GM12878 (cell line): ENCODE measurements around the gene KPTN. TPM values are rescaled to one million over a fixed set of nuclear protein-coding genes. Genes with fewer than 3 reads are reported as not detected.

Experiments used
- ATAC-seq: fragments of 200-7000 bp; cut with Tn5 transposase; 3 replicates; pipeline ENCODE4 v1.9.1; 2020; ENCODE audit warnings: mild to moderate bottlenecking, moderate library complexity
- BruUV-seq: library from RNA; stranded (reverse); fragments of 400-500 nt; replicated peaks from 2 replicates; lab custom pipeline; 2021; lab: Mats Ljungman, UMichigan
- CTCF ChIA-PET: fragments of 300-600 bp; sonication (Branson Sonifier 250); formaldehyde crosslinking; extraction: SDS; loops from one replicate; lab custom pipeline; 2021; ENCODE audit warnings: inconsistent platforms; lab: Yijun Ruan, JAX
- POLR2A ChIA-PET: fragments of 350-600 bp; formaldehyde crosslinking; extraction: SDS; loops from one replicate; lab custom pipeline; 2021; ENCODE audit warnings: inconsistent platforms; lab: Charles Lee
- RAD21 ChIA-PET: fragments of 300-600 bp; sonication (Branson Sonifier 250); formaldehyde crosslinking; loops from one replicate; lab custom pipeline; 2023; ENCODE audit warnings: antibody characterized with exemption; ENCODE audit not compliant: unreplicated experiment; lab: Charles Lee
- SMC1A ChIA-PET: fragments of 300-600 bp; sonication (Branson Sonifier 250); formaldehyde crosslinking; loops from one replicate; lab custom pipeline; 2023; ENCODE audit not compliant: unreplicated experiment, uncharacterized antibody; lab: Charles Lee
- DNase-seq: peaks from one replicate; pipeline ENCODE4 v3.0.0-alpha.2; 2011; ENCODE audit warnings: low read depth, low spot score
- FAIRE-seq: peaks from 3 replicates; lab custom pipeline; 2011; peaks lifted over from hg19 to GRCh38; lab: Jason Lieb, UNC
- H2AFZ ChIP-seq: 2 replicates; pipeline ENCODE4 v1.6.0; 2011; ENCODE audit warnings: low read depth, low read length, control low read depth; ENCODE audit not compliant: control insufficient read depth
- H3K27ac ChIP-seq: 2 replicates; pipeline ENCODE4 v1.5.1; 2011; ENCODE audit warnings: control low read depth; ENCODE audit not compliant: control insufficient read depth, insufficient read depth
- H3K27me3 ChIP-seq, 2 experiments: replicated peaks in 1 of 2; 2 replicates each; pipeline versions ENCODE4 v1.6.0 to v1.6.1; 2011; ENCODE audit warnings: low read length in 1 of 2; ENCODE audit not compliant: control insufficient read depth in 2 of 2, insufficient read depth in 2 of 2
- H3K36me3 ChIP-seq, 2 experiments: 2 replicates each; pipeline ENCODE4 v1.5.1; 2011; ENCODE audit warnings: low read length in 1 of 2; ENCODE audit not compliant: control insufficient read depth in 2 of 2, insufficient read depth in 2 of 2
- H3K4me1 ChIP-seq: 2 replicates; pipeline ENCODE4 v1.6.1; 2011; ENCODE audit warnings: mild to moderate bottlenecking, low read length, moderate library complexity, mixed read lengths; ENCODE audit not compliant: control insufficient read depth, insufficient read depth
- H3K4me2 ChIP-seq: 2 replicates; pipeline ENCODE4 v1.6.0; 2011; ENCODE audit warnings: control low read depth; ENCODE audit not compliant: control insufficient read depth, insufficient read depth
- H3K4me3 ChIP-seq: fragments of 200-600 bp; sonication (generic); 2 replicates; pipeline ENCODE4 v1.5.1; 2016
- H3K79me2 ChIP-seq: 2 replicates; pipeline ENCODE4 v1.6.0; 2011; ENCODE audit warnings: low read length; ENCODE audit not compliant: control insufficient read depth, insufficient read depth
- H3K9ac ChIP-seq: 2 replicates; pipeline ENCODE4 v1.8.0; 2011; ENCODE audit warnings: low read length, control low read depth, mixed read lengths; ENCODE audit not compliant: control insufficient read depth, insufficient read depth
- H3K9me3 ChIP-seq: replicated peaks from 3 replicates; pipeline ENCODE4 v1.5.1; 2011; ENCODE audit warnings: mild to moderate bottlenecking, low read length; ENCODE audit not compliant: control insufficient read depth, insufficient read depth
- H4K20me1 ChIP-seq: 2 replicates; pipeline ENCODE4 v1.6.0; 2011; ENCODE audit not compliant: control insufficient read depth, insufficient read depth
- BHLHE40 ChIP-seq, 2 experiments: fragments of 450-650 bp in 1 of 2; IDR thresholded peaks; 2 replicates each; pipeline ENCODE4 v1.6.1; 2011 to 2017; ENCODE audit warnings: low read depth in 2 of 2, borderline replicate concordance in 1 of 2, improper control_type of control experiment in 1 of 2, low read length in 1 of 2, mild to moderate bottlenecking in 1 of 2
- CBX5 ChIP-seq: sonication (generic); IDR thresholded peaks from 2 replicates; pipeline ENCODE4 v1.6.1; 2016; ENCODE audit warnings: low read depth, moderate library complexity, mild to moderate bottlenecking, inconsistent platforms
- GATAD2B ChIP-seq: fragments of 450-650 bp; conservative IDR thresholded peaks from 2 replicates; pipeline ENCODE4 v1.6.1; 2017; ENCODE audit warnings: low read depth, mild to moderate bottlenecking, moderate library complexity
- MTA3 ChIP-seq: IDR thresholded peaks from 2 replicates; pipeline ENCODE4 v1.6.1; 2012; ENCODE audit warnings: low read length, inconsistent platforms, borderline replicate concordance
- MYB ChIP-seq: fragments of 150-350 bp; IDR thresholded peaks from 2 replicates; pipeline ENCODE4 v1.6.1; 2014; ENCODE audit warnings: mild to moderate bottlenecking, low read depth, low read length, borderline replicate concordance
- NRF1 ChIP-seq: conservative IDR thresholded peaks from 2 replicates; pipeline ENCODE4 v1.6.1; 2011; ENCODE audit warnings: mild to moderate bottlenecking, low read depth, low read length, improper control_type of control experiment
- RFX5 ChIP-seq: IDR thresholded peaks from 2 replicates; pipeline ENCODE4 v1.6.1; 2011; ENCODE audit warnings: low read depth, low read length, improper control_type of control experiment
- STAT3 ChIP-seq: IDR thresholded peaks from 2 replicates; pipeline ENCODE4 v1.6.1; 2011; ENCODE audit warnings: low read depth, low read length, improper control_type of control experiment
- YY1 ChIP-seq: IDR thresholded peaks from 2 replicates; pipeline ENCODE4 v1.6.1; 2011; ENCODE audit warnings: low read depth, mild to moderate bottlenecking, low read length
- WGBS: methylation state at CpG from one replicate; pipeline ENCODE4 v1.1.6; 2016; ENCODE audit warnings: low lambda C conversion rate; ENCODE audit not compliant: insufficient replicate concordance, insufficient coverage; ENCODE audit errors: missing lambda C conversion rate; 5-methylcytosine and 5-hydroxymethylcytosine counted together
- in situ Hi-C: fragments of 300-500 bp; cut with MboI; formaldehyde crosslinking; loops from 9 replicates; pipeline ENCODE4 v1.14.3; 2018; ENCODE audit warnings: mixed read lengths
- intact Hi-C: fragments of 100-400 bp; cut with micrococcal nuclease; formaldehyde crosslinking; loops from one replicate; pipeline ENCODE4 v1.14.2; 2022; ENCODE audit not compliant: unreplicated experiment
- polyA plus RNA-seq, 11 experiments: library from polyadenylated mRNA; depleted of rRNA in 4 of 11; unstranded in 6 of 11; stranded (reverse) in 5 of 11; fragments of >200 nt; fragmentation: Nextera tagmentation in 4 of 11; fragmentation: Illumina TruSeq in 1 of 11; extraction: Ambion mirVana in 4 of 11; extraction: Trizol in 1 of 11; gene quantifications; 1 replicate in 1 of 11; 2 replicates in 10 of 11; pipeline versions ENCODE4 v1.2.1 to v1.2.3, GENCODE V29; 2011 to 2016; ENCODE audit warnings: inconsistent platforms in 2 of 11, missing spikeins in 2 of 11, low read depth in 1 of 11
- total RNA-seq, 4 experiments: library from RNA; depleted of rRNA in 3 of 4; stranded (reverse); fragments of >200 nt in 3 of 4; fragmentation: Illumina TruSeq in 1 of 4; extraction: Trizol in 1 of 4; gene quantifications; 2 replicates each; pipeline versions ENCODE4 v1.2.1 to v1.2.3, GENCODE V29; 2013 to 2021
- TF ChIP-seq, protein P1 (sequence below): fragments of 450-650 bp; IDR thresholded peaks from 2 replicates; pipeline ENCODE4 v1.6.1; 2017; ENCODE audit warnings: mild to moderate bottlenecking, moderate library complexity
- TF ChIP-seq, protein P2 (sequence below): fragments of 450-650 bp; IDR thresholded peaks from 2 replicates; pipeline ENCODE4 v1.6.1; 2017; ENCODE audit warnings: mild to moderate bottlenecking, moderate library complexity
- TF ChIP-seq, protein P3 (sequence below): fragments of 450-650 bp; formaldehyde crosslinking; IDR thresholded peaks from 2 replicates; pipeline ENCODE4 v1.5.0; 2022; ENCODE audit warnings: mild to moderate bottlenecking, missing genetic modification characterization

Gene KPTN
- total and polyA plus RNA-seq, 10 of the 15 experiments (the other 5 are each of a cell fraction or from before 2014, with no cell fraction given): 0.60 to 10.1 (median 6.0) TPM

DNA sequence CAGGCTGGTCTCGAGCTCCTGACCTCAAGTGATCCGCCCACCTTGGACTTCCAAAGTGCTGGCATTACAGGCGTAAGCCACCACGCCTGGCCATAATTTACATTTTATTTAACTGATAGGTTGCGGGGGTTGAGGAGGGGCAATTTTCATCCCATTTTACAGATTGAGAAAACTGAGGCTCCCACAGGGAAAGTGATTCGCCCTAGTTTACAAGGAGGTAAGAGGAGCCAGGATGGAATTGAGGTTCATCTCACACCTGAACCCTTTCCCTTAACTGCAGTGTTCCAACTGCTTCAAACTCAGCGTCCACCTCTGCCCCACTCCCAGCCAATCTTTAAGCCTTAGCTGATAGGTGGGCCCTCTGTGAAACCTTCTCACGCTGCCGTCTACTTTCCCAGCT, 34.8 kb upstream of the KPTN start:
- 66% methylated on average over 9 of the region's 9 CpGs for WGBS
- RAD21 ChIA-PET: interaction anchor here (0.9 to 1.3 kb wide), 5 partner anchors 24 to 92 kb away, joined by 3 to 5 read pairs (median 3); partner anchors contain the start of gene KPTN
- no TSS peak for BruUV-seq
- Histone ChIP-seq H3K36me3 (no peaks in the 10 kb centered on the region), H3K27ac (no peak overlapping the region), H3K4me1 (peaks cover 32% of the 10 kb centered on the region), H3K9ac (no peak overlapping the region), H3K4me2 (peak overlapping the region; percentile 32; the same call in 1 of the 2 replicates), H4K20me1 (no peaks in the 10 kb centered on the region), H3K27me3 (no peaks in the 10 kb centered on the region; a peak in 1 of 4 replicates), H3K79me2 (peaks cover 10% of the 10 kb centered on the region), H3K4me3 (no peak overlapping the region), H2AFZ (no peak overlapping the region), H3K9me3 (no peaks in the 10 kb centered on the region; the same call in 2 of the 3 replicates)
- intact Hi-C loops: loop anchor here (5.0 to 10.0 kb wide), 2 partner anchors 234 to 587 kb away; no protein-coding TSS in a partner anchor
- in situ Hi-C loops: no loop called here
- FAIRE-seq (no peak), ATAC-seq (no peak), DNase-seq (no peak)
- no peak for TF ChIP-seq MYB
- TF ChIP-seq, protein P1, sequence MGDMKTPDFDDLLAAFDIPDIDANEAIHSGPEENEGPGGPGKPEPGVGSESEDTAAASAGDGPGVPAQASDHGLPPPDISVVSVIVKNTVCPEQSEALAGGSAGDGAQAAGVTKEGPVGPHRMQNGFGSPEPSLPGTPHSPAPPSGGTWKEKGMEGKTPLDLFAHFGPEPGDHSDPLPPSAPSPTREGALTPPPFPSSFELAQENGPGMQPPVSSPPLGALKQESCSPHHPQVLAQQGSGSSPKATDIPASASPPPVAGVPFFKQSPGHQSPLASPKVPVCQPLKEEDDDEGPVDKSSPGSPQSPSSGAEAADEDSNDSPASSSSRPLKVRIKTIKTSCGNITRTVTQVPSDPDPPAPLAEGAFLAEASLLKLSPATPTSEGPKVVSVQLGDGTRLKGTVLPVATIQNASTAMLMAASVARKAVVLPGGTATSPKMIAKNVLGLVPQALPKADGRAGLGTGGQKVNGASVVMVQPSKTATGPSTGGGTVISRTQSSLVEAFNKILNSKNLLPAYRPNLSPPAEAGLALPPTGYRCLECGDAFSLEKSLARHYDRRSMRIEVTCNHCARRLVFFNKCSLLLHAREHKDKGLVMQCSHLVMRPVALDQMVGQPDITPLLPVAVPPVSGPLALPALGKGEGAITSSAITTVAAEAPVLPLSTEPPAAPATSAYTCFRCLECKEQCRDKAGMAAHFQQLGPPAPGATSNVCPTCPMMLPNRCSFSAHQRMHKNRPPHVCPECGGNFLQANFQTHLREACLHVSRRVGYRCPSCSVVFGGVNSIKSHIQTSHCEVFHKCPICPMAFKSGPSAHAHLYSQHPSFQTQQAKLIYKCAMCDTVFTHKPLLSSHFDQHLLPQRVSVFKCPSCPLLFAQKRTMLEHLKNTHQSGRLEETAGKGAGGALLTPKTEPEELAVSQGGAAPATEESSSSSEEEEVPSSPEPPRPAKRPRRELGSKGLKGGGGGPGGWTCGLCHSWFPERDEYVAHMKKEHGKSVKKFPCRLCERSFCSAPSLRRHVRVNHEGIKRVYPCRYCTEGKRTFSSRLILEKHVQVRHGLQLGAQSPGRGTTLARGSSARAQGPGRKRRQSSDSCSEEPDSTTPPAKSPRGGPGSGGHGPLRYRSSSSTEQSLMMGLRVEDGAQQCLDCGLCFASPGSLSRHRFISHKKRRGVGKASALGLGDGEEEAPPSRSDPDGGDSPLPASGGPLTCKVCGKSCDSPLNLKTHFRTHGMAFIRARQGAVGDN: no peak
- no peak for TF ChIP-seq GATAD2B
- TF ChIP-seq RFX5: no peak
- TF ChIP-seq YY1: no peak
- no peak for TF ChIP-seq STAT3
- TF ChIP-seq, protein P2, sequence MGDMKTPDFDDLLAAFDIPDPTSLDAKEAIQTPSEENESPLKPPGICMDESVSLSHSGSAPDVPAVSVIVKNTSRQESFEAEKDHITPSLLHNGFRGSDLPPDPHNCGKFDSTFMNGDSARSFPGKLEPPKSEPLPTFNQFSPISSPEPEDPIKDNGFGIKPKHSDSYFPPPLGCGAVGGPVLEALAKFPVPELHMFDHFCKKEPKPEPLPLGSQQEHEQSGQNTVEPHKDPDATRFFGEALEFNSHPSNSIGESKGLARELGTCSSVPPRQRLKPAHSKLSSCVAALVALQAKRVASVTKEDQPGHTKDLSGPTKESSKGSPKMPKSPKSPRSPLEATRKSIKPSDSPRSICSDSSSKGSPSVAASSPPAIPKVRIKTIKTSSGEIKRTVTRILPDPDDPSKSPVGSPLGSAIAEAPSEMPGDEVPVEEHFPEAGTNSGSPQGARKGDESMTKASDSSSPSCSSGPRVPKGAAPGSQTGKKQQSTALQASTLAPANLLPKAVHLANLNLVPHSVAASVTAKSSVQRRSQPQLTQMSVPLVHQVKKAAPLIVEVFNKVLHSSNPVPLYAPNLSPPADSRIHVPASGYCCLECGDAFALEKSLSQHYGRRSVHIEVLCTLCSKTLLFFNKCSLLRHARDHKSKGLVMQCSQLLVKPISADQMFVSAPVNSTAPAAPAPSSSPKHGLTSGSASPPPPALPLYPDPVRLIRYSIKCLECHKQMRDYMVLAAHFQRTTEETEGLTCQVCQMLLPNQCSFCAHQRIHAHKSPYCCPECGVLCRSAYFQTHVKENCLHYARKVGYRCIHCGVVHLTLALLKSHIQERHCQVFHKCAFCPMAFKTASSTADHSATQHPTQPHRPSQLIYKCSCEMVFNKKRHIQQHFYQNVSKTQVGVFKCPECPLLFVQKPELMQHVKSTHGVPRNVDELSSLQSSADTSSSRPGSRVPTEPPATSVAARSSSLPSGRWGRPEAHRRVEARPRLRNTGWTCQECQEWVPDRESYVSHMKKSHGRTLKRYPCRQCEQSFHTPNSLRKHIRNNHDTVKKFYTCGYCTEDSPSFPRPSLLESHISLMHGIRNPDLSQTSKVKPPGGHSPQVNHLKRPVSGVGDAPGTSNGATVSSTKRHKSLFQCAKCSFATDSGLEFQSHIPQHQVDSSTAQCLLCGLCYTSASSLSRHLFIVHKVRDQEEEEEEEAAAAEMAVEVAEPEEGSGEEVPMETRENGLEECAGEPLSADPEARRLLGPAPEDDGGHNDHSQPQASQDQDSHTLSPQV: no peak
- TF ChIP-seq CBX5: no peak
- TF ChIP-seq NRF1: no peak
- TF ChIP-seq MTA3: no peak
- TF ChIP-seq, protein P3, sequence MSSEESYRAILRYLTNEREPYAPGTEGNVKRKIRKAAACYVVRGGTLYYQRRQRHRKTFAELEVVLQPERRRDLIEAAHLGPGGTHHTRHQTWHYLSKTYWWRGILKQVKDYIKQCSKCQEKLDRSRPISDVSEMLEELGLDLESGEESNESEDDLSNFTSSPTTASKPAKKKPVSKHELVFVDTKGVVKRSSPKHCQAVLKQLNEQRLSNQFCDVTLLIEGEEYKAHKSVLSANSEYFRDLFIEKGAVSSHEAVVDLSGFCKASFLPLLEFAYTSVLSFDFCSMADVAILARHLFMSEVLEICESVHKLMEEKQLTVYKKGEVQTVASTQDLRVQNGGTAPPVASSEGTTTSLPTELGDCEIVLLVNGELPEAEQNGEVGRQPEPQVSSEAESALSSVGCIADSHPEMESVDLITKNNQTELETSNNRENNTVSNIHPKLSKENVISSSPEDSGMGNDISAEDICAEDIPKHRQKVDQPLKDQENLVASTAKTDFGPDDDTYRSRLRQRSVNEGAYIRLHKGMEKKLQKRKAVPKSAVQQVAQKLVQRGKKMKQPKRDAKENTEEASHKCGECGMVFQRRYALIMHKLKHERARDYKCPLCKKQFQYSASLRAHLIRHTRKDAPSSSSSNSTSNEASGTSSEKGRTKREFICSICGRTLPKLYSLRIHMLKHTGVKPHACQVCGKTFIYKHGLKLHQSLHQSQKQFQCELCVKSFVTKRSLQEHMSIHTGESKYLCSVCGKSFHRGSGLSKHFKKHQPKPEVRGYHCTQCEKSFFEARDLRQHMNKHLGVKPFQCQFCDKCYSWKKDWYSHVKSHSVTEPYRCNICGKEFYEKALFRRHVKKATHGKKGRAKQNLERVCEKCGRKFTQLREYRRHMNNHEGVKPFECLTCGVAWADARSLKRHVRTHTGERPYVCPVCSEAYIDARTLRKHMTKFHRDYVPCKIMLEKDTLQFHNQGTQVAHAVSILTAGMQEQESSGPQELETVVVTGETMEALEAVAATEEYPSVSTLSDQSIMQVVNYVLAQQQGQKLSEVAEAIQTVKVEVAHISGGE (CRISPR knock-in tag): no peak
- TF ChIP-seq BHLHE40 (IDR thresholded peaks at IDR 0.05; ENCODE audit: borderline replicate concordance in 1 of 2, low read depth in 2 of 2, low read length in 1 of 2): no peak
- CTCF ChIA-PET: interaction anchor here (0.6 to 1.5 kb wide), 4 partner anchors 34 to 169 kb away, joined by 3 to 6 read pairs (median 4); partner anchors contain the start of genes DHX34 and KPTN
- POLR2A ChIA-PET: interaction anchor here (0.9 to 1.2 kb wide), 3 partner anchors 9 to 81 kb away, joined by 3 to 7 read pairs (median 3); no protein-coding TSS in a partner anchor
- SMC1A ChIA-PET: interaction anchor here (0.6 to 2.2 kb wide), 9 partner anchors 10 to 82 kb away, joined by 3 to 6 read pairs (median 4); partner anchors contain the start of gene KPTN
